IMR-90 (cell line): ENCODE measurements around the gene FOXO3. TPM values are rescaled to one million over a fixed set of nuclear protein-coding genes. Genes with fewer than 3 reads are reported as not detected.
A peak's percentile ranks its signal among the peaks of the same experiment; 100 is the strongest.

Experiments
- ATAC-seq: fragments of 200-7000 bp; cut with Tn5 transposase; 2 replicates; pipeline ENCODE4 v1.9.1; 2020; ENCODE audit warnings: low read depth, mild to moderate bottlenecking, moderate library complexity
- BruUV-seq: library from RNA; stranded (reverse); fragments of 400-500 nt; replicated peaks from 2 replicates; lab custom pipeline; 2021; lab: Mats Ljungman, UMichigan
- CTCF ChIA-PET: fragments of 300-600 bp; formaldehyde crosslinking; extraction: SDS; loops from one replicate; lab custom pipeline; 2021; ENCODE audit warnings: antibody characterized with exemption; lab: Yijun Ruan, JAX
- POLR2A ChIA-PET: fragments of 300-600 bp; sonication (Branson Sonifier 250); formaldehyde crosslinking; loops from one replicate; lab custom pipeline; 2022; ENCODE audit warnings: antibody characterized with exemption; ENCODE audit not compliant: unreplicated experiment; lab: Charles Lee
- DNase-seq: peaks from one replicate; pipeline ENCODE4 v3.0.0; 2013
- H2AFZ ChIP-seq: replicated peaks from 2 replicates; pipeline ENCODE3; 2013; ENCODE audit warnings: low read length, mild to moderate bottlenecking; ENCODE audit not compliant: poor library complexity
- H2AK5ac ChIP-seq: 2 replicates; pipeline ENCODE4 v1.6.1; 2013; ENCODE audit warnings: low read depth, low read length, inconsistent platforms
- H2AK9ac ChIP-seq: replicated peaks from 2 replicates; pipeline ENCODE3; 2013; ENCODE audit warnings: mild to moderate bottlenecking, low read depth, low read length, moderate library complexity; ENCODE audit not compliant: poor library complexity
- H2BK120ac ChIP-seq: 2 replicates; pipeline ENCODE4 v1.6.1; 2013; ENCODE audit warnings: low read depth, low read length, inconsistent platforms
- H2BK15ac ChIP-seq: 3 replicates; pipeline ENCODE4 v1.6.1; 2013; ENCODE audit warnings: low read depth, low read length, inconsistent platforms
- H2BK20ac ChIP-seq: 2 replicates; pipeline ENCODE4 v1.6.1; 2013; ENCODE audit warnings: low read depth, mild to moderate bottlenecking, inconsistent platforms, low read length, moderate library complexity
- H2BK5ac ChIP-seq: 2 replicates; pipeline ENCODE4 v1.6.1; 2013; ENCODE audit warnings: mild to moderate bottlenecking, low read depth, low read length, inconsistent platforms; ENCODE audit not compliant: poor library complexity, severe bottlenecking
- H3K14ac ChIP-seq: replicated peaks from 2 replicates; pipeline ENCODE4 v1.6.1; 2013; ENCODE audit warnings: low read depth, low read length, inconsistent platforms
- H3K18ac ChIP-seq: 2 replicates; pipeline ENCODE4 v1.6.1; 2013; ENCODE audit warnings: low read depth, low read length, control low read depth
- H3K23ac ChIP-seq: 2 replicates; pipeline ENCODE4 v1.6.1; 2013; ENCODE audit warnings: low read depth, low read length, inconsistent platforms
- H3K27ac ChIP-seq: 2 replicates; pipeline ENCODE4 v1.5.1; 2013; ENCODE audit warnings: mild to moderate bottlenecking, control low read depth, low read length; ENCODE audit not compliant: insufficient read depth
- H3K27me3 ChIP-seq: 2 replicates; pipeline ENCODE4 v1.6.1; 2013; ENCODE audit warnings: low read length; ENCODE audit not compliant: control insufficient read depth, insufficient read depth
- H3K36me3 ChIP-seq: 2 replicates; pipeline ENCODE4 v1.6.1; 2013; ENCODE audit warnings: low read length, mixed read lengths; ENCODE audit not compliant: control insufficient read depth, insufficient read depth
- H3K4ac ChIP-seq: 2 replicates; pipeline ENCODE4 v1.6.1; 2013; ENCODE audit warnings: low read depth, low read length, inconsistent platforms
- H3K4me1 ChIP-seq: 2 replicates; pipeline ENCODE4 v1.6.1; 2013; ENCODE audit warnings: low read length, mixed read lengths; ENCODE audit not compliant: control insufficient read depth, insufficient read depth
- H3K4me2 ChIP-seq: 2 replicates; pipeline ENCODE4 v1.6.1; 2013; ENCODE audit warnings: low read depth, mild to moderate bottlenecking, control low read depth, low read length, moderate library complexity
- H3K4me3 ChIP-seq: 2 replicates; pipeline ENCODE4 v1.5.1; 2013; ENCODE audit warnings: low read depth, mild to moderate bottlenecking, control low read depth, low read length, moderate library complexity; ENCODE audit not compliant: insufficient read depth
- H3K56ac ChIP-seq: 2 replicates; pipeline ENCODE4 v1.6.1; 2013; ENCODE audit warnings: low read length, inconsistent platforms; ENCODE audit not compliant: insufficient read depth; ENCODE audit errors: extremely low read depth
- H3K79me1 ChIP-seq, 2 experiments: 2 replicates each; pipeline ENCODE4 v1.6.1; 2013; ENCODE audit warnings: low read length in 2 of 2, inconsistent platforms in 1 of 2, low read depth in 1 of 2
- H3K9ac ChIP-seq: 2 replicates; pipeline ENCODE4 v1.6.1; 2013; ENCODE audit warnings: low read depth, low read length, control low read depth
- H3K9me1 ChIP-seq: 2 replicates; pipeline ENCODE4 v1.6.1; 2013; ENCODE audit warnings: low read length, inconsistent platforms; ENCODE audit not compliant: insufficient read depth
- H3K9me3 ChIP-seq: 2 replicates; pipeline ENCODE4 v1.6.1; 2013; ENCODE audit warnings: low read length; ENCODE audit not compliant: control insufficient read depth, insufficient read depth
- H4K20me1 ChIP-seq: 2 replicates; pipeline ENCODE4 v1.6.1; 2013; ENCODE audit warnings: low read length, inconsistent platforms; ENCODE audit not compliant: insufficient read depth
- H4K5ac ChIP-seq: 2 replicates; pipeline ENCODE4 v1.6.1; 2013; ENCODE audit warnings: mild to moderate bottlenecking, low read depth, low read length, control low read depth
- H4K8ac ChIP-seq, 2 experiments: 2 replicates each; pipeline ENCODE4 v1.6.1; 2013; ENCODE audit warnings: low read depth in 2 of 2, low read length in 2 of 2, control low read depth in 1 of 2, inconsistent platforms in 1 of 2
- H4K91ac ChIP-seq: 2 replicates; pipeline ENCODE4 v1.6.1; 2013; ENCODE audit warnings: low read depth, low read length, inconsistent platforms; ENCODE audit not compliant: insufficient read depth
- BHLHE40 ChIP-seq: fragments of 150-350 bp; IDR thresholded peaks from 2 replicates; pipeline ENCODE4 v1.6.1; 2016; ENCODE audit warnings: mild to moderate bottlenecking, low read depth, low read length
- CHD1 ChIP-seq: IDR thresholded peaks from 2 replicates; pipeline ENCODE4 v1.6.1; 2012; ENCODE audit warnings: low read depth, low read length, improper control_type of control experiment
- ELK1 ChIP-seq: fragments of 150-350 bp; IDR thresholded peaks from 2 replicates; pipeline ENCODE4 v1.6.1; 2016; ENCODE audit warnings: low read depth, mild to moderate bottlenecking, low read length, moderate library complexity, borderline replicate concordance
- FOS ChIP-seq: fragments of 150-350 bp; IDR thresholded peaks from 2 replicates; pipeline ENCODE4 v1.6.1; 2016; ENCODE audit warnings: low read depth, low read length
- MAFK ChIP-seq: IDR thresholded peaks from 2 replicates; pipeline ENCODE4 v1.6.1; 2012; ENCODE audit warnings: low read depth, low read length, improper control_type of control experiment
- MAZ ChIP-seq: IDR thresholded peaks from 2 replicates; pipeline ENCODE4 v1.6.1; 2012; ENCODE audit warnings: low read depth, mild to moderate bottlenecking, low read length, improper control_type of control experiment, moderate library complexity, borderline replicate concordance
- MXI1 ChIP-seq: IDR thresholded peaks from 2 replicates; pipeline ENCODE4 v1.6.1; 2012; ENCODE audit warnings: low read depth, mild to moderate bottlenecking, low read length, moderate library complexity, borderline replicate concordance
- NFE2L2 ChIP-seq: fragments of 150-350 bp; IDR thresholded peaks from 2 replicates; pipeline ENCODE4 v1.6.1; 2016; ENCODE audit warnings: low read depth, mild to moderate bottlenecking, low read length
- POLR2A ChIP-seq: IDR thresholded peaks from 2 replicates; pipeline ENCODE4 v1.6.1; 2012; ENCODE audit warnings: mild to moderate bottlenecking, low read depth, low read length
- RCOR1 ChIP-seq: IDR thresholded peaks from 2 replicates; pipeline ENCODE4 v1.6.1; 2012; ENCODE audit warnings: mild to moderate bottlenecking, low read length, improper control_type of control experiment; ENCODE audit not compliant: insufficient replicate concordance
- SMC3 ChIP-seq: fragments of 150-350 bp; IDR thresholded peaks from 2 replicates; pipeline ENCODE4 v1.6.1; 2016; ENCODE audit warnings: low read depth, mild to moderate bottlenecking, antibody characterized with exemption, low read length, moderate library complexity
- WGBS, 2 experiments: methylation state at CpG; one replicate each; pipeline versions ENCODE4 v1.1.5 to v1.1.7; 2013; ENCODE audit warnings: missing lambda C conversion rate in 2 of 2; ENCODE audit not compliant: insufficient read length in 1 of 2; ENCODE audit errors: extremely low coverage in 2 of 2; 5-methylcytosine and 5-hydroxymethylcytosine counted together
- dilution Hi-C: fragments of 300-500 bp; cut with HindIII; formaldehyde crosslinking; loops from one replicate; pipeline ENCODE4 v1.14.3; 2018; ENCODE audit warnings: low sequenced_read_pairs; ENCODE audit not compliant: unreplicated experiment
- in situ Hi-C: fragments of 300-500 bp; cut with MboI; formaldehyde crosslinking; loops from 3 replicates; pipeline ENCODE4 v1.14.3; 2019; ENCODE audit warnings: low sequenced_read_pairs, inconsistent platforms, mixed read lengths
- intact Hi-C: fragments of 100-400 bp; cut with micrococcal nuclease; formaldehyde crosslinking; loops from 2 replicates; pipeline ENCODE4 v1.10.0; 2022
- polyA plus RNA-seq, 3 experiments: library from polyadenylated mRNA; depleted of rRNA; stranded (reverse); fragments of >200 nt; gene quantifications; 2 replicates each; pipeline ENCODE4 v1.2.3, GENCODE V29; 2012; ENCODE audit warnings: low replicate concordance in 1 of 3
- total RNA-seq: library from RNA; depleted of rRNA; stranded (reverse); fragments of >200 nt; gene quantifications from 2 replicates; pipeline ENCODE4 v1.2.3, GENCODE V29; 2012

The FOXO3 gene
- total and polyA plus RNA-seq, 2 of the 4 experiments (the other 2 are of a cell fraction): 17.5 to 38.7 TPM

- no peak overlapping the region for H3K4me3 ChIP-seq
- H3K36me3 ChIP-seq: no peaks in the 10 kb centered on the region
- ChIA-PET CTCF (no interaction called here), POLR2A (no interaction called here)
- no TSS peak for BruUV-seq
- H4K20me1 ChIP-seq: no peaks in the 10 kb centered on the region
- H2BK120ac ChIP-seq: peak overlapping the region; percentile 35; the same call in 1 of the 2 replicates
- H4K5ac ChIP-seq: no peak overlapping the region
- peak overlapping the region; percentile 69 for H2AK5ac ChIP-seq
- DNase-seq (no peak), ATAC-seq (no peak)
- in situ Hi-C loops: no loop called here
- no peak overlapping the region for H4K8ac ChIP-seq
- peaks cover 14% of the 10 kb centered on the region for H3K4me1 ChIP-seq
- no peak overlapping the region for H3K27ac ChIP-seq
- H2AK9ac ChIP-seq: no peak overlapping the region
- H3K27me3 ChIP-seq: no peaks in the 10 kb centered on the region
- no peak overlapping the region for H3K18ac ChIP-seq
- no peak overlapping the region for H3K4me2 ChIP-seq
- no peak overlapping the region for H3K56ac ChIP-seq
- peak overlapping the region; percentile 49; the same call in 1 of the 2 replicates for H3K4ac ChIP-seq
- peak overlapping the region; percentile 26; the same call in 2 of the 3 replicates for H2BK15ac ChIP-seq
- H3K9me3 ChIP-seq: no peaks in the 10 kb centered on the region
- dilution Hi-C loops: no loop called here
- peak overlapping the region; percentile 17; the same call in 1 of the 2 replicates for H3K14ac ChIP-seq
- H2BK5ac ChIP-seq: no peak overlapping the region
- peaks cover 15% of the 10 kb centered on the region; the same call in 1 of the 2 replicates for H3K9me1 ChIP-seq
- intact Hi-C loops: no loop called here
- no peak overlapping the region for H2AFZ ChIP-seq
- peaks cover 0 to 7% of the 10 kb centered on the region in 2 experiments; a peak in 1 of 4 replicates for H3K79me1 ChIP-seq
- no CpG with 5 or more reads among the region's 1 CpG for WGBS, 2 experiments
- no peak overlapping the region; the same call in 1 of the 2 replicates for H3K23ac ChIP-seq
- H4K91ac ChIP-seq: peak overlapping the region; percentile 37; the same call in 1 of the 2 replicates
- peak overlapping the region; percentile 65 for H2BK20ac ChIP-seq
- no peak for TF ChIP-seq MXI1
- no peak for TF ChIP-seq CHD1
- TF ChIP-seq BHLHE40: no peak
- no peak for TF ChIP-seq NFE2L2
- no peak for TF ChIP-seq RCOR1
- TF ChIP-seq POLR2A: no peak
- no peak for TF ChIP-seq MAZ
- no peak for TF ChIP-seq SMC3
- TF ChIP-seq ELK1: no peak
- TF ChIP-seq MAFK: no peak
- no peak for TF ChIP-seq FOS
- H3K9ac ChIP-seq: no peak overlapping the region
Measured at GRCh38 chr6:108733051-108733450, 172.3 kb downstream of the FOXO3 start.
